HG02885 (cell line): ENCODE results near the gene CPN2.

Experiments
- ATAC-seq: cut with Tn5 transposase; IDR thresholded peaks from one replicate; pipeline ENCODE4 v1.9.1; 2021; ENCODE audit warnings: mild to moderate bottlenecking; ENCODE audit not compliant: unreplicated experiment, poor library complexity

Gene CPN2

DNA sequence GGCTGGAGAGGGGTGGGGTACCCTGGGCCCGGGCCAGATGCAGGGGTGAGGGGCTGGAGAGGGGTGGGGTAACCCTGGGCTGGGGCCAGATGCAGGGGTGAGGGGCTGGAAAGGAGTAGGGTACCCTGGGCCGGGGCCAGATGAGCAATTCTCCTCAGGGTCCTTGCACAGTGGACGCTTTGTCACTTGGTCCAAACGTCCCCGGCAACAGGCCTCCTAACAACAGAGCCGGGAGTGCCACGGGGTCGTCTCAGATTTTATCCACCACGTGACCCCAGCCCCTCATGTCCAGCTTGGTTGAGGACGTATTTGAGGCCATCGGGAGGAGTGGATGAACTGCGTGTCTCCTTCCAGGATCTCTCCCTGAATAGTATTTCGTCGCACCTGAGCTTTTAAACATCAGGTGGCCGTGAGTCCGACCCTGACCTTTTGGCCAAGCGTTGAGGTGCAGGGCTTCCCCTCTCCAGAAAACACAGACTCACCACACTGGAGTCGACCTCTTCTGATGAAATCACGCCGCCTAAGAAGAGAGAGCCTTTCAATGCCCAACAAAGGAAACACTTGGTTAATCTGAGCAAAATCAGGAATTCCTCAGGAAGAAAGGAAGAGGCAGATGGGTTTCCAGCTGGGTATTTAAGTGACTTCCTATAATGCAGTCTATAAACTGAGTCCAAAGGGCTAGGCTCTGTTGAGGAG lies 31.2 kb upstream of the CPN2 start:
- ATAC-seq, result no peak

GRCh38 chr3:194381460-194381875 lies 30.3 kb upstream of the CPN2 start:
- ATAC-seq, result no peak

DNA sequence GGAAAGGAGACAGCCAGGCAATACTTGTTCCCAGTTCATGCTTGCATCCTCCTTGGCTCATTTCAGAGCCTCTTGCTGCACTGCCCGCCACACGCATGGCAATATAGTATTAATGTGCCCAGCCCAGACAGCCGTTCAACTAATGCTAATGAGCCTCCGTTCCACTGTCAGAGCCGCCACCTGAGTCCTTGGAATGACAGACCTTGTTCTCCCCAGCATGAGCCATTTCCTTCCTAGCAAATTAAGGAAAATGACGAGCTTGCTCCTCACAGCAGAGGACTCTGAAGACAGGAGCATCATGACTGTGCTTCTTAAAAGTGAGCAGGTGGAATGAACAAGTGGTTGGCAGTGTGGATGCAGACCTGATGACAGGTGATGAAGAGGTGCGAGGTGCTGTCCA lies 29.2 kb upstream of the CPN2 start:
- no peak for ATAC-seq

DNA sequence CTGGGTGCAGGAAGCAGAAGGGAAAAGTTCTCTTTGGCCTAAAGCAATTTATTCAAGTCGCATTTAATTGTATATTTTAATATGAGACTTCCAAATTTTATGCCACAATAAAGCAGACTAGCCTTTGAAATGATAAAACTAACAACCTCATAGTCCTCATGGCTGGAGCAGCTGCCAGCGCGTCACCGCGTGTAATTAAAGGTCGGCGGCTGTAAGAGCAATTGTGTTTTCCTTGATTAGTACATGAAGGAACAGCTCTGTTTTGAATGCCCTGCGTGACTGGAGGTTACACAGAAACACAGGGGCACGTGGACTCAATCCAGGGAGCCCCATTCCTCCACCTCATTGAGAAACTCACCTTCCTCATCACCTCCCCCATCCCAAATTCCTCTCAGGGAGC lies 28.5 kb upstream of the CPN2 start:
- ATAC-seq, result no peak

DNA sequence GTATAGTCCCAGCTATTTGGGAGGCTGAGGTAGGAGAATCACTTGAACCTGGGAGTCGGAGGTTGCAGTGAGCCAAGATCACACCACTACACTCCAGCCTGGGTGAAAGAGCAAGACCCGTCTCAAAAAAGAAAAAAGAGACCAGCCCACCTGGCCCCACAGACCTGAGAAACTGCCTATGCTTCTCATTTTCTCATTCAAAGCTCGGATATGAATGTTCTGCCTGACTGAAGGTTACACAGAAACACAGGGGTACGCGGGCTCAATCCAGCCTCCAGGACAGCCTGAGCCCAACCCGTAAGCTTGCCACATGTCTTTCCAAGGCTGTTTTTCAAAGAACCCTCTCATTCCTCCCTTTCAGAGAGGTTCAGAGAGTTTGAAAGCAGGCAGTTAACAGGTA lies 28.1 kb upstream of the CPN2 start:
- ATAC-seq, result no peak

DNA sequence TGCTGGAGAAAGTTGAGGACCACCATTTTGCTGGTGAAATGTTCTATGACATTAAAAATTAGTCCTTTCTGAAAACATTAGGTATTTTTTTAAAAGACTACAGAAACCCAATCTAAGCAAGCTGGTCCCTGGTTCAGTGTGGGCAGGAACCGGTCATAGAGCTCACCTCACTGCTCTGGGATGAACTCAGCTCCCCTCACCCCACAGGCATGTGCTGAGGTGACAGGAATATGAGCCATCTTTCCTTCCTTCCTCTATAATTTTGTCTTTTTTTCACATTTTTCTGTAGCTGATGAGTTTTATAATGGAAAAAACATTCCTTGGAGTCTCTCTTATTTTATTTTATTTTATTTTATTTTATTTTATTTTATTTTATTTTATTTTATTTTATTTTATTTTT lies 26.6 kb upstream of the CPN2 start:
- ATAC-seq, result no peak

DNA sequence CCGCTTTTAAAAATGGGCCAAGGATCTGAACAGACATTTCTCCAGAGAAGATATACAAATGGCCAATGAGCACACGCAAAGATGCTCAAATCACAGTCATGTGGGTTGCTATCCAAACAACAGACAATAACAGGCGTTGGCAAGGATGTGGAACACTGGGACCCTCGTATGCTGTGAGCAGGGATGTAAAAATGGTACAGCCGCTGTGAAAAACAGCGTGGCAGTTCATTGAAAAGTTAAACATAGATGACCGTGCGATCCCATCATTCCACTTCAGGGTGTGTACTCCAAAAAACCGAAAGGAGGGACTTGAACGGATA lies 25.1 kb upstream of the CPN2 start:
- no peak for ATAC-seq

- no peak for ATAC-seq
Measured at GRCh38 chr3:194375473-194376240, 24.5 kb upstream of the CPN2 start.

DNA sequence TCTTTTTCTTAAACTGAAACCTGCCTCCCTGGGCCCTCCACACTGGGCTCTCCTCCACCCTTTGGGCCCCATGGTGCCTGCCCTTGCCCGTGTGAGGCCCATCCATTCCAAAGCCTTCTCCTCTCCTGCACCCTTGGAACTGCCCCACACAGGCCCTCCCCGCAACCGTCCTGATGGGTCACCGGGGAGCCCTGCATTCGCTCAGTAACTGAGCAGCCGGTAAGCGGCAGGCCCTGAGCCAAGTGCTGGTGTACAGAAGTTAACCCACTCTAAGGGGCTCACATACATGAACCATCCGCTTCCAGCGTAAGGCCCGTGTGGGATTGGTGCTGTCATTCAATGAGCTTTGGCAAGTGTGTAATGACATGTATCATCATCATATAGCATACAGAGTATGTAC lies 23.8 kb upstream of the CPN2 start:
- ATAC-seq, result no peak

- no peak for ATAC-seq
Measured at GRCh38 chr3:194373899-194374298, 22.8 kb upstream of the CPN2 start.

DNA sequence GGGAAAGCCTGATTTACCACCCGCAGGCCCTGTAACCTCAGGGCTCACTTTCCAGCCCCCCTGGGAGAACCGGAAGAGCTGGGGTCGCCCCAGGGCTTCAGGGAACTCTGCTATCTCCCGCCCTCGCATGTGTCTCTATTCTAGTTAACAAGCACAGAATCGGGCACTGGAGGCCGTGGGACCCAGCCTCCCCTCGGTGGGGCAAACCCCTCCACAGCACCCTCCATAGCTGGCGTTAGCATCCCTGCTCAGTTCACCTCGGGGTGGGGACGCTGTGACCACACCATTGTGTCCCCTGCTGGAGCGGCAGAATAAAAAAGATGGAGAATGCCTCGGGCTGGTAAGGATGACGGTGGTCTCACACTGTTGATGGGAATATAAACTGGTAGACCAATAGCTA lies 21.9 kb upstream of the CPN2 start:
- no peak for ATAC-seq

- no peak for ATAC-seq
Measured at GRCh38 chr3:194370753-194371152, 19.6 kb upstream of the CPN2 start.

DNA sequence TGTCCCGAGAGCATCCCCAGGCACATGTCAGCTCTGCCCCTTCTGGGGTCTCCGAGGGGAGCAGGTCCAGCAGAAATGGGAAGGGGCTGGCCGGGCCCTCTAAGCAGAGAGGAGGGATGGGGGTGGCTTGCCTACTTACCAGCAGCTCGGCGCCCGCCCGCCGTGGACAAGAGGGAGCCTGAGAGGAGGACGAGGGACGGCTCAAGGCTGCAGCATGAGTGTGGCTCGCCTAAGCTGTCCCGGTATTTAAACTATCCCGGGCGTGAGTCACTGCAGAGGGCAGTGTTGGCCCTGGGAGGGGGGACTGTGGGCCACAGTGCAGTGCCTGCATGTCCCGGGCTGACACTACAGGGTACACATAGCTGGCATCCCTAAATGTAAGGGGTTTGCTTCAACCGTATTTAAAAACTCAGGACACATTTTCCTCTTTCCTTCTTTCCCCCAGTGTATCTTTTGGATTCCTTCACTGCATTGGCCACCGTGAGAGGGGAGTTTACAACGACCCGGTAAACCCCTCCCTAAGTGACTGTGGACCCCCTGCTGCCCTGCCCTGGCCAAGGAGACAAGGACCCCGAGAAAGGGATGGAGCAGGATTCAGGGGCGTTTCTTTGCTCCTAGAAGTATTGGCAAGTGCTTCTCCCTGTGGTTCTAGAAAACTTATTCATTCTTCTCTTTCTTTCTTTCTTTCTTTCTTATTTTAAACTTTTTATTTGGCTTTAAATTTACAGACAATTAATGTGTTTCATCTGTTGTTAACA lies 18.6 kb upstream of the CPN2 start, which contains the start of gene LRRC15:
Gene LRRC15, minus strand, starts transcription at position 222 of the 758 bp plus-strand sequence. CDS start 8,700 bp downstream, outside the sequence.
- no peak for ATAC-seq

DNA sequence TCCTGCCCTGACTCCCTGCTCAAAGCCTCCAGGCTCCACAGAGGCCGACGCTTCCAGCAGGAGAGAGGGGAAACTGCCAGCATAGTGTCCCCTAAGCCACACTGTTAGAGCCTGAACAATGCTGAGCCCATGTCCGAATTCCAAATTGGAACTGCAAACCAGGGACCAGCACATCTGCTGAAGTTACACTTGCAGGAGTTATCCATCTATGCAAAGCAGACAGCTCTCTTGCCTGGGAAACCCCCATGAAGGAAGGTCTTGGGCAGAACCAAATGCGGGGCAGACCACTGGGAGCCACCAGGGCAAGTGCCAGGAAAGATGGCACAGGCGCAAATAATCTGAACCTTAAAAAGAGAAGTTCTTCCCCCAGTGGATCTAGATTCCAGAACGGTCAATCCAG lies 17.8 kb upstream of the CPN2 start:
- no peak for ATAC-seq

DNA sequence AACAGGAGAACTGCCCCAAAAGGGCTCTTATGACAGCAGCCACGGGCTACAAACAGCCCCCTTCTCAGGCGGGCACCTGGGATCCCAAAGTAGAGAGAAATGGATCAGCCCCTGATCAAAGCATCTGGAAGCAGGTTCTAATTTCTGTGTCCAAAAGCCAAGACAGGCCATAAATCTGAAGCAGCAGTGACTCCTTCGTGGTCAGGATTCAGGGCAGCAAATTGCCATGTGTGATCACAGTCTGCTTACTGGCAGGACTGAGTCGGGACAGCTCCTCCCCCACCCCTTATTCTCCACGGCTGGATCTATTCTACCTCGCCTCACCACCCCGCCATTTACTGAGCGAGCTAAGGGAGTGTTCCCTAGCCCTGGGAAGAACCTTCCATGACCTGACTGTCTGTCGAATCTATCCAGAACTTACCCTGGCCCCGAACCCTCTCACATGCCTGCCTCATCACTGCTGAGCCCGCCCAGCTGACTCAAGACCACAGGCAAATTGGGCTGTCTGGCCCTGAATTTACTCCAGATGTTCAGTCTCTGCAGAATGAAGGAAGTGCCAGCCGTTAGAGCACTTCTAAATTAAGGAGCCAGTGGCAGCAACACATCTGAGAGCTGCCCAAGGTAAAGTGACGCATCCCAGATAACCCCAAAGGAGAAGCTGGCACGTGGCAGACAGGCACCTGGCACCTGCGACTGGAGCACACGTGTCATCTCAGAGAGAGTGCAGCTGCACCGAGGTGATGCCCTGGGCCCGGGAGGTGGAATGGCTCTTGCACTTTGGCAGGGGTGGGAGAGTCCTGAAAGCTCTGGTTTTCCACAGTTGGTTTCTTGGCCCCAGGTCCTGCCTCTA lies 17.1 kb upstream of the CPN2 start:
- no peak for ATAC-seq

DNA sequence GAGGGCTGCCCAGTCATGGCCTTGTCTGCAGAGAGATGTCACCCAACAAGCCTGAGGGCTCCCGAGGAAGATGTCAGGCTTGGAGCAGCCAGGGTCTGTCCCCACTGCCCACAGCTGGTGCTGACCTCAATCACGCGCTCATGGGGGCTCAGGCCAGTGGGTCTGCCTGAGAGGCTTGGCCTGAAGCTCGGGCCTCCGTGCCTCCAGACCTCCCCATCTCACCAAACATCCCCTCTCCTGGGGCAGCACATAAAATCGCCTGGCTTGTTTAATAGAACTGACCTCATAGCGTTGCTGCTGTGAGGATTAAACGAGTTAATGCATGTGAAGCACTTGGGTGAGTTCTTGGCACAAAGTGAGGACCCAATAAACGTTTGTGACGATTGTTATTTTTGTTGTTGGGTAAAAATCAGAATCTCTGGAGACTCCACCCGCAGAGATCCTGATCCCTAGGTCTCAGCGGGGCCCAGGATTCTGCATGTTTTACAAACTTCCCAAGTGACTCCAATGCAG lies 14.9 kb upstream of the CPN2 start:
- ATAC-seq, result no peak

- no peak for ATAC-seq
Measured at GRCh38 chr3:194365526-194365925, 14.4 kb upstream of the CPN2 start.

DNA sequence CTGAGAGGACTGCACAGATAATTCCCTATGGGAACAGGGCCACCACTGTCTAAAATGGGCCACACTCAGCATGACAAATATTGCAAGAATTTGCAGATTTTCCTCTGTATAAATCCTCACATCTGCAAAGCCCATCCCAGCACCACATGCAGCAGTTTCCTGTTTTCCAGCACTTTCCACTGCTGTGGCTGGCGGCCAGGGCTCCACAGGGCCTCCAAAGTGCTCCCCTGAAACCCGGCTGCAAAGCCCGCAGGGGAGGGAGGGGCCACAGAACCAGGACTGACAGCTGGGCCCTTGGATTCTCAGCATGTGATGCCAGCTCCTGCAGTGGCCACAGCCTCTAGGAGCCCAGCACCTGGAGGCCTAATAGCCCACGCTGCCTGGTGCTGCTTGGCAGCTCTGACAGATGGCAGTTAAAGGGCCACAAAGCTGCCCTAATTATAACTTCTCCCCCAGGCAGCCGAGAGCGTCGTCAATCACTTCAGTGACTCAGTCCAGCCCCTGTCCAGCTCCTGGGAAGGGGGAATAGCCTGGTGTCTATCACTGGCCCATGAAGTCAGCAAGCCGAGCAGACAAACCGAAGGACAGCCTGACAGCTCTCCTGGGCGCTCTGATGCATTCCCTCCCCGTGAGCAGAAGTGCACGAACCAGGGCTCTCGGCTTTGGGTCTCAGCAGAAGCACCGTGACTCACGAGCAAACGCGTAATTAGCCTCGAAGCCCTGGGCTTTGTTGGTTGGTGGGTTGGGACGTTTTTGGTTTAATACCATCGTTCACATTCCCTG lies 13.7 kb upstream of the CPN2 start:
- no peak for ATAC-seq

- ATAC-seq, result no peak
Measured at GRCh38 chr3:194364314-194364651, 13.2 kb upstream of the CPN2 start.

GRCh38 chr3:194360568-194360967 lies 9.4 kb upstream of the CPN2 start:
- ATAC-seq, result no peak
